Neural crest cell (in vitro differentiated cells): ENCODE results near the gene SMIM1. TPM values are rescaled to one million over a fixed set of nuclear protein-coding genes. Genes with fewer than 3 reads are reported as not detected.

Source experiments
- DNase-seq: peaks from one replicate; pipeline ENCODE4 v3.0.0; 2021; ENCODE audit warnings: low read depth, mixed read lengths, low spot score
- H3K27ac Mint-ChIP-seq: one replicate; pipeline ENCODE4 v1.8.0; 2021; ENCODE audit warnings: mild to moderate bottlenecking, mixed read lengths; ENCODE audit not compliant: unreplicated experiment
- H3K27me3 Mint-ChIP-seq: 2 replicates; pipeline ENCODE4 v1.8.0; 2021; ENCODE audit warnings: low read depth, mild to moderate bottlenecking, mixed read lengths
- H3K36me3 Mint-ChIP-seq: 2 replicates; pipeline ENCODE4 v1.8.0; 2021; ENCODE audit warnings: low read depth, mild to moderate bottlenecking, mixed read lengths
- H3K4me1 Mint-ChIP-seq: 2 replicates; pipeline ENCODE4 v1.8.0; 2021; ENCODE audit warnings: mixed read lengths
- H3K4me3 Mint-ChIP-seq: one replicate; pipeline ENCODE4 v1.8.0; 2021; ENCODE audit warnings: mild to moderate bottlenecking, mixed read lengths
- H3K9me3 Mint-ChIP-seq: 2 replicates; pipeline ENCODE4 v1.8.0; 2021; ENCODE audit warnings: mixed read lengths
- total RNA-seq: library from RNA; stranded (reverse); gene quantifications from 2 replicates; pipeline ENCODE4 v1.2.1, GENCODE V29; 2021
- TF ChIP-seq, protein P1 (sequence below): fragments of 200-600 bp; sonication (generic); conservative IDR thresholded peaks from 2 replicates; pipeline ENCODE4 v1.5.0; 2021; ENCODE audit warnings: antibody characterized with exemption, mild to moderate bottlenecking

SMIM1 gene
- total RNA-seq, 1 donor from 2014 or later: 4.7 TPM

DNA sequence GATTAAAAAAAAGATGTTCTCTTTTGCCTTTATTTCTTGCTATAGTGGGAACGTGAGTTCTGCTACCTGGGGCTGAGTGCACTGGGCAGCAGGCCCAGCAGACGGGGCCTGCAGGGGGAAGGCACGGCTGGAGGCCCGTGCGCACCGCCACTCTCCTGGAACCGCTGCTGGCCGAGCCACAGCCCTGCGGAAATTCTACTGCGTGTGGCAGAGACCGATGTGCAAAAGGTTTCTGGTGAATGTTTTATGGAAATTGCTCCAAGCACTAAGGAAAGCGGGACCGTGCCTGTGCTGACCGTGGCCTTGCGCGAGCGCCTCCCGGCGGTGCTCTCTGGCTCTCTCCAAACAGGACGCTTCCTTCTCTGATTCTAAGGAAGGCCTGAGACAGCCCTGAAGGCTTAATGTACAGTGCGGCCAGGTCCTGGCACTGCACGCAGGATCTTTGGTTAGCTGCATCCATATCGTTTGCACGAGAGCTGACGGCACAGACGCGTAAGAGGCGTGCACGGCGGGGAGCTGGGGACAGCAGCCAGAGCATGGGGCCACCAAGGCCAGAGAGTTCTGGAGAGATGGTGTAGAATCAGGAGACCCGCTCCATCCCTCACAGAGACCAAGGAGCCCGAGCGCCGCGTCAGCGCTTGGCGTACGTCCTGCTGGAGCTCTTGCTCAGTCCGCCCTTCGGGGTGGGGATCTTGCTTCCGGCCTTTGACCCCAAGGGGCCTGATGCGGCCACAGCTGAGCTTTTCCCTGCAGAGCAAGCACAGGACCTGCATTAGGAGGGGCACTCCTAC lies 42.4 kb downstream of the SMIM1 start:
- Mint-ChIP-seq H3K4me3 (no peak overlapping the region), H3K4me1 (no peaks in the 10 kb centered on the region)
- TF ChIP-seq, protein P1, sequence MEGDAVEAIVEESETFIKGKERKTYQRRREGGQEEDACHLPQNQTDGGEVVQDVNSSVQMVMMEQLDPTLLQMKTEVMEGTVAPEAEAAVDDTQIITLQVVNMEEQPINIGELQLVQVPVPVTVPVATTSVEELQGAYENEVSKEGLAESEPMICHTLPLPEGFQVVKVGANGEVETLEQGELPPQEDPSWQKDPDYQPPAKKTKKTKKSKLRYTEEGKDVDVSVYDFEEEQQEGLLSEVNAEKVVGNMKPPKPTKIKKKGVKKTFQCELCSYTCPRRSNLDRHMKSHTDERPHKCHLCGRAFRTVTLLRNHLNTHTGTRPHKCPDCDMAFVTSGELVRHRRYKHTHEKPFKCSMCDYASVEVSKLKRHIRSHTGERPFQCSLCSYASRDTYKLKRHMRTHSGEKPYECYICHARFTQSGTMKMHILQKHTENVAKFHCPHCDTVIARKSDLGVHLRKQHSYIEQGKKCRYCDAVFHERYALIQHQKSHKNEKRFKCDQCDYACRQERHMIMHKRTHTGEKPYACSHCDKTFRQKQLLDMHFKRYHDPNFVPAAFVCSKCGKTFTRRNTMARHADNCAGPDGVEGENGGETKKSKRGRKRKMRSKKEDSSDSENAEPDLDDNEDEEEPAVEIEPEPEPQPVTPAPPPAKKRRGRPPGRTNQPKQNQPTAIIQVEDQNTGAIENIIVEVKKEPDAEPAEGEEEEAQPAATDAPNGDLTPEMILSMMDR: no peak

DNA sequence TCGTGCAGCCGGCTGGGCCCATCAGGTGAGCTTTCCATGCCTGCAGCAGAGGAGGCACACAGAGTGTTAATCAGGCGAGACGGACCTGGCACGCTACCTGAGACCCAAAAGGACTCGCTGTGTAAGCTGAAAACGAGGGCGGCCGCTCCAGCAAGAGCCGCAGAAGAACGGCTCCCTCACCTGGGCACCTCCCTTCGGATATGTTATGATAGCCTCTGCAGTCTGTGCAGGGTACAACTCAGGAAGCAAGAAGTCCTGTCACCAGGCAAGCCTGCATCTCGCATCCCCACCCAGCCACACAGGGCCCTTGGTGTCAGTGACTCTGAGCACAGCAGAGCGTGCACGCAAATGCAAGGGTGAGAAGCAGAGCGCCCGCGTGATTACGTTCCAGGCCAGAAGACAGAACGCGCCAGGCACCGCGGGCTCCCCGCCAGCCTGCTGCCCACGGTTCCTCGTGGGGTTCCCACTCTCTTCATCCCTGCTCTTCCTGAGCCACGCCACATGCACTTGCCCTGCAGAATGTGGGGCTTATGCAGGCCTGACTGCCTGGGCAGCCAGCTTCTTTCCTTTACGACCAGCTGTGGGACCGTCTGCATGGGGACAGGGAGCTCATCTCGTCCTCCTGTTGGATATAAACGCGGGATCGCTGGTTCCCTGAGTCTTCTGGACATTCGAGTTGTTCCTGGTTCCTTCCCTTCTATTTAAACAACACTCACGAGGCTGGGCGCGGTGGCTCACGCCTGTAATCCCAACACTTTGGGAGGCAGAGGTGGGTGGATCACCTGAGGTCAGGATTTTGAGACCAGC lies 44.0 kb downstream of the SMIM1 start:
- DNase-seq: no peak
- H3K27ac Mint-ChIP-seq: no peak overlapping the region
- H3K9me3 Mint-ChIP-seq: no peaks in the 10 kb centered on the region
- no peak overlapping the region for H3K4me3 Mint-ChIP-seq
- H3K27me3 Mint-ChIP-seq: peaks cover under 1% of the 10 kb centered on the region
- no peaks in the 10 kb centered on the region for H3K4me1 Mint-ChIP-seq
- H3K36me3 Mint-ChIP-seq: no peaks in the 10 kb centered on the region
- TF ChIP-seq, protein P1: no peak

More for the DNA sequence above, 42.4 kb downstream of the SMIM1 start:
- DNase-seq: no peak
- Mint-ChIP-seq H3K27me3 (peaks cover 7% of the 10 kb centered on the region), H3K27ac (no peak overlapping the region), H3K36me3 (no peaks in the 10 kb centered on the region), H3K9me3 (no peaks in the 10 kb centered on the region)

DNA sequence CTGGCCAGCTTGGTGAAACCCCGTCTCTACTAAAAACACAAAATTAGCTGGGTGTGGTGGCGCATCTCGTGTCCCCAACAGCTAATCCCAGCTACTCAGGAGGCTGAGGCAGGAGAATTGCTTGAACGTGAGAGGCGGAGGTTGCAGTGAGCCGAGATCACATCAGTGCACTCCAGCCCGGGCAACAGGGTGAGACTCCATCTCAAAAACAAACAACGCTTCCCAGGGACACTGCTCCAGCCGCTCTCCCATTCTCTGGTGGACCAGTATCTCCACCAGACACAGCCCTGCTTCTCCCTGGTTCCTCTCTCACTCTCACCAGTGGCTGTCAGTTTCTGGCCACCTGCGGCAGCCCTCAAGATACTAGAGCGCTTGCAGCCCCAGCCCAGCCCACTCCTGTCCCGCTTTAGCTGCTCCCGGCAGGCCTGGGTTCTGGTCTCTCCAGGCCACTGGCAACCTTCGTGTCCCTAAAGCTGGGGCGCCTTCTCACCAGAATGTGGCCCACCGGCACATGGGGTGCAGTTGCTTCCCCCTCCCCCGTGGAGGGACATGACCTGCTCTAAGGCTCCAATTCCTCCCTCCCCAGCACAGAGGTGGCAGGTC lies 44.7 kb downstream of the SMIM1 start:
- no peak for DNase-seq
- no peaks in the 10 kb centered on the region for H3K36me3 Mint-ChIP-seq
- H3K9me3 Mint-ChIP-seq: no peaks in the 10 kb centered on the region
- H3K27ac Mint-ChIP-seq: no peak overlapping the region
- H3K4me1 Mint-ChIP-seq: no peaks in the 10 kb centered on the region
- no peaks in the 10 kb centered on the region for H3K27me3 Mint-ChIP-seq
- TF ChIP-seq, protein P1: no peak
- no peak overlapping the region for H3K4me3 Mint-ChIP-seq

DNA sequence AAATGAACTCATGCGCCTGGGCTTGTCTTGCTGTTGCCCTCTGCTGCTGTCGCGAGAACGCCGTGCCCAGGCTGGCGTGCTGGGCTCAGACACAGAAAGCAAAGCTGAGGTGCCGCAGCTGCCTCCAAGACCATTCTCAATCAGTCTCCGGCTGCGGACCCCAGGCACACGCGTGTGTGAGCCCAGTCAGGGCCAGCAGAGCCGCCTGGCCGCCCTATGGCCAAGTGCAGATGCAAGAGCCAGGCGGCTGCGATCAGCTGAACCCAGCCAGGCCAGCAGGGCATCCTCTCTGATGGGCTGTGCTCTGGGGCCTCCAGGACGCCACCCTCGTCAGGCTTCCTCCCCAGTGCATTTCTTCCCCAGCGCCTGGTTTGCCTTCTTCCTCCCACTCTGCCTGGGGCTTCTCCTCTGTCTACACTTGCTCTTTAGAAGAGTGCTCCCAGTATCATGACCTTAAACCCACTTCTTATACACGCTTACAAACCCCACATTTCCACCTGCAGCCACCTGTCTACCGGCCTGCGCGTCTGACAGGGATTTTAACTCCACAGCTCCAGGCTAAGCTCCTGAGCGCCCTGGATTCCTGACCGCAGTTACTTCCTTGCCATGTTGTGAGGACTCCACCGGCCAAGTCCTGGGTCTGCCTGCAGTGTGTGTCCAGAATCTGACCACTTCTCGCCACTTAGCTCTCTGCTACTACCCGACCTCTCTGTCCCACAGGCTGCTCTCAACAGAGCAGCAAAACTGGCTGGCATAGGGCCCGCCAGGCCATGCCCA lies 45.5 kb downstream of the SMIM1 start:
- Mint-ChIP-seq H3K9me3 (no peaks in the 10 kb centered on the region), H3K4me3 (no peak overlapping the region), H3K36me3 (no peaks in the 10 kb centered on the region), H3K4me1 (no peaks in the 10 kb centered on the region), H3K27me3 (no peaks in the 10 kb centered on the region), H3K27ac (no peak overlapping the region)
- TF ChIP-seq, protein P1: no peak
- DNase-seq: no peak

DNA sequence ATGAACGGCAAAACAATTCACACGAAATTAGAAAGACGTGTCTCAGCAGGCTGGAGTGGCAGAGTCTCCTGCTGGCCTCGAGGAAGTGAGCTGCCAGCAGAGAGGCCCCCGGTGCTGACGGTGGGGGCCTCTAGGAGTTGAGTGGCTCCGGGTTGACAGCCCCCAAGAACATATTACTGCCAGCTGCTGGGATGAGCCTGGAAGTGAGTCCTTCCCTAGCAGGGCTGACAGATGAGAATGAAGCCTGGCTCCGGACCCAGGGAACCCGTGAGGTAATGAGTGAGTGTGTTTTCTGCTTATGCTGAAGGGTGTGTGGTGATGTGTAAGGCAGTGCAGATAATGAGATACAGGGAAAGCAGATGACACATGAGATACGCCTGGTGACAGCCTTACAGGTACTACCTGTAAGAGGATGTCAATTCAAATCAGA lies 47.2 kb downstream of the SMIM1 start:
- Mint-ChIP-seq H3K9me3 (no peaks in the 10 kb centered on the region), H3K27me3 (no peaks in the 10 kb centered on the region), H3K4me1 (no peaks in the 10 kb centered on the region), H3K4me3 (no peak overlapping the region), H3K36me3 (peaks cover 3% of the 10 kb centered on the region), H3K27ac (no peak overlapping the region)
- no peak for DNase-seq
- TF ChIP-seq, protein P1: no peak
